GM18519 (cell line): ENCODE data around the gene UBA1.
A peak's percentile ranks its signal among the peaks of the same experiment; 100 is the strongest.

Source experiments
- ATAC-seq: cut with Tn5 transposase; IDR thresholded peaks from one replicate; pipeline ENCODE4 v1.9.1; 2021; ENCODE audit warnings: mild to moderate bottlenecking, moderate library complexity; ENCODE audit not compliant: unreplicated experiment, low FRiP score

Gene UBA1

GRCh38 chrX:47186096-47186740 lies 7.4 kb upstream of the UBA1 start:
- ATAC-seq: no peak

GRCh38 chrX:47187106-47187677 lies 6.4 kb upstream of the UBA1 start:
- ATAC-seq: no peak

- no peak for ATAC-seq
Measured at GRCh38 chrX:47189906-47190305, 3.7 kb upstream of the UBA1 start.

- ATAC-seq: peak; percentile 61
Measured at GRCh38 chrX:47190445-47191269, 3.0 kb upstream of the UBA1 start.

- no peak for ATAC-seq
Measured at GRCh38 chrX:47191331-47191730, 2.3 kb upstream of the UBA1 start.

GRCh38 chrX:47191806-47192401 lies 1.7 kb upstream of the UBA1 start:
- ATAC-seq: no peak

GRCh38 chrX:47194194-47194787 lies 662 bp downstream of the UBA1 start:
- no peak for ATAC-seq

- no peak for ATAC-seq
Measured at GRCh38 chrX:47196098-47196497, 2.5 kb downstream of the UBA1 start.

- ATAC-seq: no peak
Measured at GRCh38 chrX:47197526-47197925, 3.9 kb downstream of the UBA1 start.

GRCh38 chrX:47198026-47198686 lies 4.5 kb downstream of the UBA1 start:
- ATAC-seq: no peak

- ATAC-seq: no peak
Measured at GRCh38 chrX:47198687-47199080, 5.1 kb downstream of the UBA1 start.

- no peak for ATAC-seq
Measured at GRCh38 chrX:47199286-47199685, 5.7 kb downstream of the UBA1 start.

GRCh38 chrX:47200385-47201150 lies 6.9 kb downstream of the UBA1 start:
- ATAC-seq: no peak

GRCh38 chrX:47201345-47201944 lies 7.8 kb downstream of the UBA1 start:
- ATAC-seq: no peak

- no peak for ATAC-seq
Measured at GRCh38 chrX:47202316-47202715, 8.7 kb downstream of the UBA1 start.

- no peak for ATAC-seq
Measured at GRCh38 chrX:47202877-47203276, 9.2 kb downstream of the UBA1 start.

GRCh38 chrX:47204970-47205369 lies 11.3 kb downstream of the UBA1 start:
- ATAC-seq: no peak

- no peak for ATAC-seq
Measured at GRCh38 chrX:47206316-47206715, 12.7 kb downstream of the UBA1 start.

GRCh38 chrX:47208108-47208507 lies 14.5 kb downstream of the UBA1 start:
- ATAC-seq: no peak
